HepG2 (cell line): ENCODE measurements around the gene POLR2F. TPM values are rescaled to one million over a fixed set of nuclear protein-coding genes. Genes with fewer than 3 reads are reported as not detected.

Source experiments
- ATAC-seq: fragments of 200-7000 bp; cut with Tn5 transposase; 3 replicates; pipeline ENCODE4 v1.9.1; 2020; ENCODE audit warnings: mild to moderate bottlenecking, moderate library complexity
- BruUV-seq: library from RNA; stranded (reverse); fragments of 400-500 nt; replicated peaks from 2 replicates; lab custom pipeline; 2021; lab: Mats Ljungman, UMichigan
- CTCF ChIA-PET: fragments of 300-600 bp; formaldehyde crosslinking; extraction: SDS; loops from one replicate; lab custom pipeline; 2021; ENCODE audit warnings: low total read pairs, inconsistent platforms, low intra/inter-chr PET ratio; lab: Yijun Ruan, JAX
- POLR2A ChIA-PET: fragments of 350-600 bp; sonication (Branson Sonifier 250); formaldehyde crosslinking; loops from one replicate; lab custom pipeline; 2020; ENCODE audit warnings: antibody characterized with exemption, inconsistent platforms; lab: Yijun Ruan, JAX
- DNase-seq: peaks from one replicate; pipeline ENCODE4 v3.0.0-alpha.2; 2015; ENCODE audit warnings: low spot score
- FAIRE-seq: peaks from 3 replicates; lab custom pipeline; 2011; peaks lifted over from hg19 to GRCh38; lab: Jason Lieb, UNC
- H2AFZ ChIP-seq: one replicate; pipeline ENCODE4 v1.6.1; 2011; ENCODE audit warnings: low read length, inconsistent platforms
- H3K27ac ChIP-seq: fragments of 300-600 bp; 3 replicates; pipeline ENCODE4 v1.8.0; 2011; ENCODE audit warnings: mixed run types, mild to moderate bottlenecking, mixed read lengths, low read length, inconsistent platforms; ENCODE audit not compliant: insufficient read depth; ENCODE audit errors: extremely low read length
- H3K27me3 ChIP-seq, 2 experiments: fragments of 200-600 bp in 1 of 2; 2 replicates in 1 of 2; 3 replicates in 1 of 2; pipeline versions ENCODE4 v1.6.0 to v1.8.0; 2011; ENCODE audit warnings: low read length in 2 of 2, mild to moderate bottlenecking in 2 of 2, moderate library complexity in 2 of 2, inconsistent platforms in 1 of 2; ENCODE audit not compliant: insufficient read depth in 2 of 2, control insufficient read depth in 1 of 2
- H3K36me3 ChIP-seq, 2 experiments: fragments of 200-600 bp in 1 of 2; replicated peaks in 1 of 2; 2 replicates in 1 of 2; 3 replicates in 1 of 2; pipeline versions ENCODE4 v1.5.1 to v1.8.0; 2011; ENCODE audit warnings: low read length in 2 of 2, inconsistent platforms in 1 of 2; ENCODE audit not compliant: insufficient read depth in 2 of 2, control insufficient read depth in 1 of 2
- H3K4me1 ChIP-seq: 2 replicates; pipeline ENCODE4 v1.5.1; 2012; ENCODE audit warnings: low read length, inconsistent platforms; ENCODE audit not compliant: insufficient read depth
- H3K4me2 ChIP-seq: 2 replicates; pipeline ENCODE4 v1.6.0; 2011; ENCODE audit warnings: low read depth, low read length, inconsistent platforms
- H3K4me3 ChIP-seq, 3 experiments: fragments of 200-600 bp in 1 of 3; sonication (generic), shearing (Covaris generic) in 1 of 3; replicated peaks in 1 of 3; 2 replicates each; pipeline ENCODE4 v1.5.1; 2011 to 2016; ENCODE audit warnings: low read length in 3 of 3, inconsistent platforms in 2 of 3, low read depth in 2 of 3, mild to moderate bottlenecking in 2 of 3, control low read depth in 1 of 3, mixed read lengths in 1 of 3; ENCODE audit not compliant: insufficient read depth in 1 of 3
- H3K79me2 ChIP-seq: one replicate; pipeline ENCODE4 v1.6.1; 2011; ENCODE audit warnings: low read length, inconsistent platforms; ENCODE audit not compliant: insufficient read depth
- H3K9ac ChIP-seq: 2 replicates; pipeline ENCODE4 v1.6.0; 2011; ENCODE audit warnings: mild to moderate bottlenecking, low read depth, low read length, inconsistent platforms; ENCODE audit not compliant: insufficient read depth
- H3K9me3 ChIP-seq: 2 replicates; pipeline ENCODE4 v1.5.1; 2012; ENCODE audit warnings: mild to moderate bottlenecking, low read length
- H4K20me1 ChIP-seq: 2 replicates; pipeline ENCODE4 v1.6.0; 2011; ENCODE audit warnings: inconsistent platforms, mild to moderate bottlenecking, low read length, moderate library complexity; ENCODE audit not compliant: insufficient read depth
- CTCF ChIP-seq: sonication (generic); formaldehyde crosslinking; IDR thresholded peaks from 2 replicates; pipeline ENCODE4 v1.5.0; 2020; ENCODE audit warnings: mild to moderate bottlenecking, missing genetic modification reagents, moderate library complexity
- DZIP1 ChIP-seq: sonication (generic); formaldehyde crosslinking; IDR thresholded peaks from 2 replicates; pipeline ENCODE4 v1.5.0; 2020; ENCODE audit warnings: mild to moderate bottlenecking, missing genetic modification reagents
- LCORL ChIP-seq, 2 experiments: fragments of 450-650 bp in 1 of 2; sonication (generic) in 1 of 2; formaldehyde crosslinking in 1 of 2; IDR thresholded peaks; 2 replicates each; pipeline versions ENCODE4 v1.5.0 to v1.6.1; 2017 to 2020; ENCODE audit warnings: antibody characterized with exemption in 1 of 2, missing genetic modification reagents in 1 of 2
- MTF2 ChIP-seq: sonication (generic); formaldehyde crosslinking; IDR thresholded peaks from 2 replicates; pipeline ENCODE4 v1.5.0; 2020; ENCODE audit warnings: missing genetic modification reagents, borderline replicate concordance
- NR0B2 ChIP-seq: sonication (generic); formaldehyde crosslinking; IDR thresholded peaks from 2 replicates; pipeline ENCODE4 v1.4.0; 2020; ENCODE audit warnings: mild to moderate bottlenecking, missing genetic modification reagents
- RARA ChIP-seq: IDR thresholded peaks from 2 replicates; pipeline ENCODE4 v1.6.1; 2016; ENCODE audit warnings: missing genetic modification reagents, missing compliant biosample characterization
- RFXANK ChIP-seq: IDR thresholded peaks from 2 replicates; pipeline ENCODE4 v1.6.1; 2016
- ZNF101 ChIP-seq: sonication (generic); formaldehyde crosslinking; IDR thresholded peaks from 2 replicates; pipeline ENCODE4 v1.4.0; 2020; ENCODE audit warnings: mild to moderate bottlenecking, low read depth, missing genetic modification reagents, borderline replicate concordance
- ZNF24 ChIP-seq: fragments of 450-650 bp; IDR thresholded peaks from 2 replicates; pipeline ENCODE4 v1.6.1; 2017; ENCODE audit warnings: antibody characterized with exemption, mild to moderate bottlenecking
- ZNF576 ChIP-seq: sonication (generic); formaldehyde crosslinking; IDR thresholded peaks from 2 replicates; pipeline ENCODE4 v1.4.0; 2020; ENCODE audit warnings: mild to moderate bottlenecking, missing genetic modification reagents
- ZNF766 ChIP-seq: sonication (generic); formaldehyde crosslinking; IDR thresholded peaks from 2 replicates; pipeline ENCODE4 v1.5.0; 2020; ENCODE audit warnings: missing genetic modification reagents, borderline replicate concordance
- WGBS: methylation state at CpG from one replicate; pipeline ENCODE4 v1.1.6; 2017; ENCODE audit warnings: low lambda C conversion rate; 5-methylcytosine and 5-hydroxymethylcytosine counted together
- in situ Hi-C: cut with HindIII; loops from 2 replicates; pipeline ENCODE4 v1.10.0; 2017; ENCODE audit warnings: low pct_unique_long_range_greater_than_20kb; ENCODE audit not compliant: extremely low pct_ligation_motif_present
- intact Hi-C: fragments of 100-400 bp; cut with micrococcal nuclease; formaldehyde crosslinking; loops from one replicate; pipeline ENCODE4 v1.10.0; 2022; ENCODE audit not compliant: unreplicated experiment
- polyA plus RNA-seq, 8 experiments: library from polyadenylated mRNA; depleted of rRNA in 3 of 8; stranded (reverse) in 7 of 8; unstranded in 1 of 8; fragments of >200 nt; fragmentation: Illumina TruSeq in 4 of 8; extraction: Trizol in 4 of 8; gene quantifications; 2 replicates each; pipeline versions ENCODE4 v1.2.1 to v1.2.3, GENCODE V29; 2011 to 2016; ENCODE audit warnings: low read depth in 4 of 8, missing spikeins in 1 of 8, mixed read lengths in 1 of 8; ENCODE audit not compliant: insufficient read depth in 1 of 8
- total RNA-seq, 5 experiments: library from RNA; depleted of rRNA; stranded (reverse); fragments of >200 nt; fragmentation: Illumina TruSeq; extraction: Trizol; gene quantifications; 2 replicates each; pipeline ENCODE4 v1.2.3, GENCODE V29; 2016; ENCODE audit warnings: low read depth in 1 of 5
- TF ChIP-seq, protein P1 (sequence below): sonication (generic); formaldehyde crosslinking; IDR thresholded peaks from 2 replicates; pipeline ENCODE4 v1.5.1; 2020; ENCODE audit warnings: mild to moderate bottlenecking, missing genetic modification reagents, moderate library complexity

POLR2F gene
- total and polyA plus RNA-seq, 2 of the 13 experiments (the other 11 are each of a cell fraction or from before 2014, with no cell fraction given): 135 to 158 TPM

DNA sequence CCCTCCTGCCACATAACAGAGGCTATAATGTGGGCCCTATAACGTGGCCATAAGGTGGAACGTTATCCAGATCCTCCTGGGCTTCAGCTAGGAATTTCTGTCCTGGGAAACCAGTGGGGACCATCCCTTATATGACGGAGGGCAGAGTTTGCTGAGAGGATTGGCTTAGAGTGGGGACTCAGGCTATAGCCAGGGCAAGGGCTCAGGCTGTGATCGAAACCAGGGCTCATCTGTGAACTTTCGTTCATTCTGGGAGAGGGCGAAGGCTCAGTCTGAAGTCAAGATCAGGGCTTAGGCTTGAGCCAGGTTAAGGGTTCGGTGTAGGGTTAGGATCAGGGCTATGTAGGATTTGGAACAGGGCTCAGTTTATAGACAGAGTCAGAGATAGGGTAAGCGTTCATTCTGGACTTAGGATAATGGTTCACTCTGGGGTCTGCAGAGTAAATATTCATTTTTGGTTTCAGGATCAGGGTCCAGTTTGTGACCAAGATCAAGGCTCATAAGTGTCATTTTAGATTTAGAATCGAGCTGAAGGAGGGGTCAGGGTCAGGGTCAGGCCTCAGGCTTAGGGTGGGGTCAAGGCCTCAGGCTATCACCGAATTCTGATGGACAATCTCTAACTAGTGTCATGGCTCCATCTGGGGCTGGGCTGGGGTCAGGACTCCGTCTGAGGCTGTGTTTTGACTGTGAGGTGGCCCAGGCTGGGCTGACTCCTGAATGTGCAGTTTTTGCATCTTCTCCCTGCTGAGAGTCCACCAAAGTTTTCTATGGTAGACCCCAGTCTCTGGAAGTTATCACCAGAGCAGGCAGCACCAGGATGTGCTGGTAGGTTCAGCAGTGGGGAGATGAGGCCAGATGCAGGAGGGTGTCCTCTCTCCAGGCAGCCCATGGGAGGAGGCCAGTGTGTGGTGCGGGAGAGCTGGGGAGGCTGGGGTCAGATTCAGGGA is 64.7 kb downstream of the POLR2F start:
- Histone ChIP-seq H3K9ac (no peak overlapping the region; the same call in 1 of the 2 replicates), H3K4me1 (peaks cover 62% of the 10 kb centered on the region), H3K27me3 (no peaks in the 10 kb centered on the region), H4K20me1 (no peaks in the 10 kb centered on the region), H3K4me2 (peak overlapping the region; percentile 66), H3K9me3 (no peaks in the 10 kb centered on the region; the same call in 1 of the 2 replicates), H3K27ac (peak overlapping the region; percentile 25), H3K4me3 (peak overlapping the region in 1 of 3 experiments; percentile 31; a peak in 1 of 6 replicates), H2AFZ (peak overlapping the region; percentile 30), H3K36me3 (no peaks in the 10 kb centered on the region), H3K79me2 (no peaks in the 10 kb centered on the region)
- ChIA-PET CTCF (no interaction called here), POLR2A (interaction anchor here (1.0 kb wide), 1 partner anchor 200 kb away, joined by 3 read pairs; no protein-coding TSS in a partner anchor)
- FAIRE-seq: no peak
- BruUV-seq: no TSS peak
- intact Hi-C loops: no loop called here
- in situ Hi-C loops: no loop called here
- peak; percentile 65 for ATAC-seq
- 16% methylated on average over 9 of the region's 12 CpGs for WGBS
- DNase-seq: no peak
- TF ChIP-seq RFXANK (CRISPR knock-in tag) (no peak), ZNF576 (no peak), CTCF (CRISPR knock-in tag) (peak; percentile 32), MTF2 (no peak), ZNF766 (no peak), ZNF24 (no peak), RARA (CRISPR knock-in tag) (peak; percentile 61), ZNF101 (CRISPR knock-in tag) (no peak), LCORL (IDR thresholded peaks at IDR 0.05) (no peak), LCORL (CRISPR knock-in tag; IDR thresholded peaks at IDR 0.05) (peak; percentile 35; the same call in 1 of the 2 replicates), NR0B2 (no peak), DZIP1 (CRISPR knock-in tag) (no peak)
- TF ChIP-seq, protein P1, sequence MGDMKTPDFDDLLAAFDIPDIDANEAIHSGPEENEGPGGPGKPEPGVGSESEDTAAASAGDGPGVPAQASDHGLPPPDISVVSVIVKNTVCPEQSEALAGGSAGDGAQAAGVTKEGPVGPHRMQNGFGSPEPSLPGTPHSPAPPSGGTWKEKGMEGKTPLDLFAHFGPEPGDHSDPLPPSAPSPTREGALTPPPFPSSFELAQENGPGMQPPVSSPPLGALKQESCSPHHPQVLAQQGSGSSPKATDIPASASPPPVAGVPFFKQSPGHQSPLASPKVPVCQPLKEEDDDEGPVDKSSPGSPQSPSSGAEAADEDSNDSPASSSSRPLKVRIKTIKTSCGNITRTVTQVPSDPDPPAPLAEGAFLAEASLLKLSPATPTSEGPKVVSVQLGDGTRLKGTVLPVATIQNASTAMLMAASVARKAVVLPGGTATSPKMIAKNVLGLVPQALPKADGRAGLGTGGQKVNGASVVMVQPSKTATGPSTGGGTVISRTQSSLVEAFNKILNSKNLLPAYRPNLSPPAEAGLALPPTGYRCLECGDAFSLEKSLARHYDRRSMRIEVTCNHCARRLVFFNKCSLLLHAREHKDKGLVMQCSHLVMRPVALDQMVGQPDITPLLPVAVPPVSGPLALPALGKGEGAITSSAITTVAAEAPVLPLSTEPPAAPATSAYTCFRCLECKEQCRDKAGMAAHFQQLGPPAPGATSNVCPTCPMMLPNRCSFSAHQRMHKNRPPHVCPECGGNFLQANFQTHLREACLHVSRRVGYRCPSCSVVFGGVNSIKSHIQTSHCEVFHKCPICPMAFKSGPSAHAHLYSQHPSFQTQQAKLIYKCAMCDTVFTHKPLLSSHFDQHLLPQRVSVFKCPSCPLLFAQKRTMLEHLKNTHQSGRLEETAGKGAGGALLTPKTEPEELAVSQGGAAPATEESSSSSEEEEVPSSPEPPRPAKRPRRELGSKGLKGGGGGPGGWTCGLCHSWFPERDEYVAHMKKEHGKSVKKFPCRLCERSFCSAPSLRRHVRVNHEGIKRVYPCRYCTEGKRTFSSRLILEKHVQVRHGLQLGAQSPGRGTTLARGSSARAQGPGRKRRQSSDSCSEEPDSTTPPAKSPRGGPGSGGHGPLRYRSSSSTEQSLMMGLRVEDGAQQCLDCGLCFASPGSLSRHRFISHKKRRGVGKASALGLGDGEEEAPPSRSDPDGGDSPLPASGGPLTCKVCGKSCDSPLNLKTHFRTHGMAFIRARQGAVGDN: 0 out of 2 replicates have a peak, but pooled peaks have one; percentile 7
